GM21529 (cell line): ENCODE measurements around the gene USP9Y.
"Not testable (repeated sequence)": the region's sequence is repeated elsewhere in the genome, so short reads cannot be mapped to it uniquely, and the experiment has no call there.

ENCODE experiments used
- ATAC-seq: cut with Tn5 transposase; IDR thresholded peaks from one replicate; pipeline ENCODE4 v1.9.1; 2021; ENCODE audit not compliant: unreplicated experiment

The USP9Y gene, protein sequence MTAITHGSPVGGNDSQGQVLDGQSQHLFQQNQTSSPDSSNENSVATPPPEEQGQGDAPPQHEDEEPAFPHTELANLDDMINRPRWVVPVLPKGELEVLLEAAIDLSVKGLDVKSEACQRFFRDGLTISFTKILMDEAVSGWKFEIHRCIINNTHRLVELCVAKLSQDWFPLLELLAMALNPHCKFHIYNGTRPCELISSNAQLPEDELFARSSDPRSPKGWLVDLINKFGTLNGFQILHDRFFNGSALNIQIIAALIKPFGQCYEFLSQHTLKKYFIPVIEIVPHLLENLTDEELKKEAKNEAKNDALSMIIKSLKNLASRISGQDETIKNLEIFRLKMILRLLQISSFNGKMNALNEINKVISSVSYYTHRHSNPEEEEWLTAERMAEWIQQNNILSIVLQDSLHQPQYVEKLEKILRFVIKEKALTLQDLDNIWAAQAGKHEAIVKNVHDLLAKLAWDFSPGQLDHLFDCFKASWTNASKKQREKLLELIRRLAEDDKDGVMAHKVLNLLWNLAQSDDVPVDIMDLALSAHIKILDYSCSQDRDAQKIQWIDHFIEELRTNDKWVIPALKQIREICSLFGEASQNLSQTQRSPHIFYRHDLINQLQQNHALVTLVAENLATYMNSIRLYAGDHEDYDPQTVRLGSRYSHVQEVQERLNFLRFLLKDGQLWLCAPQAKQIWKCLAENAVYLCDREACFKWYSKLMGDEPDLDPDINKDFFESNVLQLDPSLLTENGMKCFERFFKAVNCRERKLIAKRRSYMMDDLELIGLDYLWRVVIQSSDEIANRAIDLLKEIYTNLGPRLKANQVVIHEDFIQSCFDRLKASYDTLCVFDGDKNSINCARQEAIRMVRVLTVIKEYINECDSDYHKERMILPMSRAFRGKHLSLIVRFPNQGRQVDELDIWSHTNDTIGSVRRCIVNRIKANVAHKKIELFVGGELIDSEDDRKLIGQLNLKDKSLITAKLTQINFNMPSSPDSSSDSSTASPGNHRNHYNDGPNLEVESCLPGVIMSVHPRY (N-terminal part only)

DNA sequence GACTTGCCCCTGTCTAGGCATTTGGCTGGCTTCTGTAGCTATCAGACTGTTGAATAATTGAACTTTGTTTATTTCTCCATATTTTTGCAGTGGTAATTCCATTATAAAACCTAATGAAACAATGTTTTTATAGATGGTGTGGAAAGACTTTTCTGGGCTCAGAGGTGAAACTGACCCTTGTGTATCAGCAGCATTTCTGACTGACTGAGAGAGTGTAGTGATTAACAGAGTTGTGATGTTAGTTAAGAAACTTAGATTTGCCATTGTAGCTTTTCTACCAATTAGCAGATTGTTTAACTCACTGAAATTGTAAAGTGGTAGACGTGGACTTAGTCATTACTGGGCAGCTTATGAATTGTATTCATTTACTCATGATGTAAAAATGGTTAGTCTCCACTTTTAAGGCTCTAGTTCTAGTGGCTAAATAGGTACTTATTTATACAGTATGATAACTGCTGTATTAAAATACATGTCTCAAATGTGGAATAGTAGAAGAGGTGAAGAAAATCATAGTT is at the start of gene USP9Y:
Gene USP9Y (plus strand): TSS at position 51 of the 515 bp plus-strand sequence. CDS start 8,217 bp downstream, outside the sequence.
- ATAC-seq: no peak

DNA sequence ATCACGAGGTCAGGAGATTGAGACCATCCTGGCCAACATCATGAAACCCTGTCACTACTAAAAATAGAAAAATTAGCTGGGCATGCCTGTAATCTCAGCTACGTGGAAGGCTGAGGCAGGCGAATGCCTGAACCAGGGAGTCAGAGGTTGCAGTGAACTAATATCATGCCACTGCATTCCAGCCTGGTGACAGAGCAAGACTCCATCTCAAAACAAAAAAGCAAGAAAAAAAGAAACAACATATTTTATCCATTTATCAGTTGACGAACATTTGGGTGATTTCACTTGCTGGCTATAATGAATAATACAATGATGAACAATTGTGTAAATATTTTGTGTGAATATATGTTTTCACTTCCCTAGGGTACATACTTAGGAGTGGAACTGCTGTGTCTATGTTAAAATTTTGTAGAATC is 49.4 kb upstream of the USP9Y start:
- ATAC-seq: no peak

DNA sequence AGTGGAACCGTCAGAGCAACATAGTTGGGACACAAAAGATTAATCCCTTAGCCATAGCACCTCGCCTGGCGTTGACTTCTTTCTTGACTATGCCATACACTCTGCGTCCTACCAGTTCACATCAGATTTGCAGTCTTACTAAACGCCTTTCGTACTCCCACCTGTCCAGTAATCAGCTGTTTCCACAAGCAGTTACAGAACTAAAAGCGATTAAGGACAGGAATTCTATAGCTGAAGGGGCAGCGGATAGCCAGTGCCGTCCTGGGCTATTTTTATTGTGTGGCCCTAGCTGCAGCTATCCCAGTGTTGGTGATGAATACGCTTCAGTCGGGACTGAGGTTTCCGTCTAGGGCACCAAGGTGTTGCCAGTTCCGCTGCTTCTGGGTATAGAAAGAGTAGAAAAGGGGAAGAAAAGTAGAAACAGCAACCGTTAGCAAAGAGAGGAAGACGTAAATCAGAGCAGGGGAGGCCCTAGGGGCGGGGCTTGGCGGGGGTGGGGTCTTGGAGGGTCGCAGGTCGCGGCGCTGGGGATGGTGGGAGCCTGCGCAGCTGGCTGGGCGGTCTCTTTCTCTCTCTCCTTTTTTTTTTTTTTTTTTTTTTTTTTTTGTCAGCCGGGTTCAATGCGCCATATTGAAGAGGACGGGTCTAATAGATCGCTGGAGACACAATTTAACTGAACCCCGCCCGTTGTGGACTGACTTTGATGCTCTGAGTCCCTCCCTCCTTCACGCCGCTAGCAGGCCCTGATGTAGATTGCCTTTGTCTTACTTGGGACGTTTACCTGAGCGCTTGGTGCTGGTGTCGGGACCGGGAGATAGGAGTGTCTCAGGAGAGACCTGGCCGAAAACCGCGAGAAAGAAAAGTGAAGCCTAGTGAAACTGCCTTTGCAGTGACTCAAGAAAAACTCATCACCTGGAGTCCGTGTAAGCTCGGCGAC is 39.0 kb upstream of the USP9Y start:
- no peak for ATAC-seq

DNA sequence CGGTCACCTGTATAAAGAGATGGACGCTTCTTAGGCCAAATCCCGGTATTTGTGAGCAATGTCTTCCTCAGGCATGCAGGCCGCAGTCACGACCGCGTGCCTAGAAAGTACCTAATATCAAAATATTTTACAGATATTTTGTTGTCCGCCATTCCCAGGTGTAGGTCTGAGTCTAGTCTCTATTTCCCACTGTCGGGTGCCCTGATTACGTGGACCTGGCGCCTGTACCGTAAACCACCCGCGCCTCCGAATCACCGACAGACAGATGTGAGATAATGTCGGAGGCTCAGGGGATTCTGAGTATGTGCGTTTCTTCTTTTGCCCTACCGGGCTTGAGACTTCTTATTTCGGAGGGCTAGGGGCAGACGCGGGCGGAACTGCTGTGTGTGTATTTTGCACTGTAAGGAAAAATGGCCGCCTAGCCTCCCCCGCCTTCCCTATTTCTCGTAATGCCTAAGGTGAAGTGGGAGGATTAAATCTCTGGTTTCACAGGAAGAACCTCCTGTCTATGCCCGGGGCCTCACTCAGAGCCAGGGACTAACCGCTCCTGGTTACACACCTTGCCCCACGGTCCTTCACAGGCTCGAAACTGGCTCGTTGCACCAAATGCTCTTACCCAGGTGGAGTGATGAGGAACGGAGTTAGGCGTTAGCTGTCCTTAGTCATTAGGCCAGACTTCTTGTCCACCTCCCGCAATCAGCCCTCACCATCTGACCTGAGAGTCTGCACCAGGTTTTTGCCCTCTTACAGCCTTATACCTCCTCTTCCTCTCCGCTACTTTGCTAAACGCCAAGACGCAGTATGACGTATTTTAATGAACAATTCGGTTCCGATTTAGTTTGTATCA is 38.1 kb upstream of the USP9Y start:
- no peak for ATAC-seq

DNA sequence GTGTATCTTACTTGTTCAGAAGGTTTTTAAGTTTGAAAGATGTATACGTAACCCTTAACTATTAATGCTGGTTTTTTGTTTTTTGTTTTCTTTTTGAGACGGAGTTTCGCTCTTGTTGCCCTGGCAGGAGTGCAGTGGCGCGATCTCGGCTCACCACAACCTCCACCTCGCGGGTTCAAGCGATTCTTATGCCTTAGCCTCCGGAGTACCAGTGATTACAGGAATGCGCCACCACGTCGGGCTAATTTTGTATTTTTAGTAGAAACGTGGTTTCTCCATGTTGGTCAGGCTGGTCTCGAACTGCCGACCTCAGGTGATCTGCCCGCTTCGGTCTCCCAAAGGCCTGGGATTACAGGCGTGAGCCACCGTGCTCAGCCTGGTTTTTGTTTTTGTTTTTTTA is 37.2 kb upstream of the USP9Y start:
- not testable (repeated sequence) for ATAC-seq

DNA sequence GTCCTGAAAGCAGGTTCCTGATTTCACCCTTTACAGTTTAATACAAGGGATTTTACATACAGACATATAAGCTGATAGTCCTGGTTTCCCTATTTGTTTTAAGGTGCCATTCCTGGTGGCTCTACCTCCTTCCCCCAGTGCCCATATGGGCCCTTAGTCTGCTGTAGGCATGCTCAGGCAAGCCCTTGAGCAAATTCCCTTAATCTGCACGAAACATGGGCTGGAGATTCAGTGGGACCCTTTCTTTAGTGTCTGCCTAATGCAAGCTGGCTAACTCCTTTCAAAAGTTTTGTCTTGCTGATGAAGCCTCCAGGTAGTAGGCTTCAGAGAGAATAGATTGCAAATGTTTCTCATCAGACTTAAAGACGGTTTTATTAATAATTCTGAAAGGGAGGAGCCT is 22.9 kb upstream of the USP9Y start:
- ATAC-seq: no peak

DNA sequence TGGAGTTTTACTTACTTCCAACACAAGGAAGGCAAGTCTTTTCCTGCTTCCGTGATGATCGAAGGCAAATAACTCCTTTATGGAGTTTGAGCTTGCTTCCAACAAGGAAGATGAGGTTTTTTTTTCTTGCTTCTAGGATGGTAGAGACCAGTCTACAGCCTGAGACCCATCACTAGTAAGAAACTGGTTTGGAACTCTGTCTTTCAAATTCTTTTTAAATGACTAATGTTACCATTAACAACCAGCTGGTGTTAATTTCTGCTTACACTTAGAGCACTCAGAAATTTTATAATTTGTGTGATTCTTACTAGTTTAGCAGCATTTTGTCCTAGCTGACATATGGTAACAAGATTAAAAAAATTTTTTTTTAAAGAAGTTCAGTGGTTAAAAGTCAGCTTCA is 19.5 kb upstream of the USP9Y start:
- no peak for ATAC-seq

DNA sequence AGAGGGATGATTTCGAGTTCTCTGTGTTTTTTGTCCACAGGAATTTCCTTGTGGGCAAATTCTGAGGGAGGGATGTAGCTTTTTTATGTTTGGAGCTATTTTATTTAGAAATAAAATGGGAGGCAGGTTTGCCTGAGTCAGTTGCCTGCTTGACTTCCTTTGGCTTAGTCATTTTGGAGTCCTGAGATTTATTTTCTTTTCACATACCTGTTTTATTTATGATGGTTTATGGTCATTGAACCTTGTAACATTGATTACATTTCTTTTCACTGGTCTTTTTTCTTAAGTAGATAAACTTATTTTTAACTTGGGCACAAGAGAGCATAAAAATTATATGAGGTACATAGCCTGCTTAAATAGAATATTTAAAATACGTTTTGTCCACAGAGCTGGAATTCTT is 12.7 kb upstream of the USP9Y start:
- no peak for ATAC-seq

DNA sequence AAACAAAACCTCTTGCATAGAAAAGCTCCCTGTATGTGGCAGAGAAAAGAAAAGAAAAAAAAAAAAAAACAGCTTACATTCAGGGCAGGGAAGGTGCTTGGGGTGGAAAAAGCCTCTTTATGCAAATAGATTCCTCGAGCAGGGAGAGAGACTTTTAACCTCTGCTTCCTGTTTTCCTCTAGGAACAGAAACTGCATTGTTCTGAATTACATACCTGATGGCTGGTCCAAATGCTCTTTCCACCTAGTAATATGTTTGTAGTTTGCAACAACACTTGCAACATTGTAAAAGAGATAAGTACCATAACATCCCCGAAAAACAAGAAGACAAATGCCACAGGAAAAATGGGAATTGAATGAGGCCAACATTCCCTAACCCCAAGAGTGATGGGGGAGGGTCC is 944 bp upstream of the USP9Y start:
- no peak for ATAC-seq

DNA sequence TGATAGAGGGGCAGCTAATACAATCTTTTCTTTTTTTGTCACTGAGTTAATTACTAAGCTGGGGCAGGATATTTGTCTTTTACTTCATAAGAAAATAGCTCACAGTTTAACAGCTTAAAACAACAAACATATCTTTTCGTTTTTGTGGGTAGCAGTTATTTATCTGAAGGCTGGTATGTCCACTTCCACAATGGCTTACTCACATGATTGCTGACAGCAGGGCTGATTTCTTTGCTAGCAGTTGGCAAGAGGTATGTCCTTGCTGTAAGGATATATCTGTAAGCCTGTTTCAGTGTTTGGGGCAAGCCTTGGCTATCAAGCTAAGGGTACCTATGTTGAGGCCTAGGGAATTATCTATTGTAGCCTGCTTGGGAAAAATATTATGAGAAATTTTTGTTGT is 1.1 kb downstream of the USP9Y start:
- no peak for ATAC-seq

DNA sequence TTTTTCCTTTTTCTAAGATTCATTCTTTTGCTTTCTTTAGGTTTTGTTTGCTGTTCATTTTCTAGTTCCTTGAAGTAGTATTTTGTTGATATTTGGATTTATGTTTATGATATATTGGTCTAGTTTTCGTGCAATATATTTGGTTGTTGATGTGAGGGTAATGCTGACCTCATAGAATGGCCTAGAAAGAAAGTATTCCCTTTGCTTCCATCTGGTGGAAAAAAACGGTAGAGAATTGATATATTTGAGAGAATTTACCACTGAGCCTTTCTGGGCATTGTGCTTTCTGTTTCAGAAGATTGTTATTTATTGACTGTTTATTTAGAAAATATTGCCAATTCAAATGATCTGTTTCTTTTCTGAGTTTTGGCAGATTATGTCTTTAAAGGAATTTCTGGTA is 9.4 kb downstream of the USP9Y start:
- ATAC-seq: no peak

DNA sequence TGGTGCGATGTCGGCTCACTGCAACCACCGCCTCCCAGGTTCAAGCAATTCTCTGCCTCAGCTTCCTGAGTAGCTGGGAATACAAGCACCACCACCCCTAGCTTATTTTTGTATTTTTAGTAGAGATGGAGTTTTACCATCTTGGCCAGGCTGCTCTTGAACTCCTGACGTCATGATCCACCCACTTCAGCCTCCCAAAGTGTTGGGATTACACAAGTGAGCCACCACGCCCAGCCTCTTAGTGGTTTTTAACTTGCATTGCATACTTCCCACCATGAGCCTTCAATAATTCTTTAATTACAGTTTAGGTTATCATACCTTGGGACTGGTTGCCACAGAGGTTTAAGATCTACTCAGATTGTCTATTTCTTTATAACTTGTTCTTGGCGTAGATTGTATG is 14.3 kb downstream of the USP9Y start:
- ATAC-seq: no peak

DNA sequence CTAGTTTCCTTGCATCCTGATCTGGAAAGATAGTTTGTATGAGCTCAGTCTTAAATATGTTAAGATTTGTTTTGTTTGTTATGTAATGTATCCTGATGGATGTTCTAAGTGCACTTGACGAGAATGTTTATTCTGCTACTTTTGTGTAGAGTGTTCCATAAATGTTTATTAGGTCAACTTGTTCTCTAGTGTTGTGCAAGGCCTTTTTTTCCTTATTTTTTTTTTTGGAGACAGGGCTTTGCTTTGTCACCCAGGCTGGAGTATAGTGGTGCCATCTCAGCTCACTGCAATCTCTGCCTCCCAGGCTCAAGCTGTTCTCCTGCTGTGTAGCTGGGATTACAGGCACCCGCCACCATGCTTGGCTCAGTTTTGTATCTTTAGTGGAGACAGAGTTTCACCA is 28.7 kb downstream of the USP9Y start:
- no peak for ATAC-seq

DNA sequence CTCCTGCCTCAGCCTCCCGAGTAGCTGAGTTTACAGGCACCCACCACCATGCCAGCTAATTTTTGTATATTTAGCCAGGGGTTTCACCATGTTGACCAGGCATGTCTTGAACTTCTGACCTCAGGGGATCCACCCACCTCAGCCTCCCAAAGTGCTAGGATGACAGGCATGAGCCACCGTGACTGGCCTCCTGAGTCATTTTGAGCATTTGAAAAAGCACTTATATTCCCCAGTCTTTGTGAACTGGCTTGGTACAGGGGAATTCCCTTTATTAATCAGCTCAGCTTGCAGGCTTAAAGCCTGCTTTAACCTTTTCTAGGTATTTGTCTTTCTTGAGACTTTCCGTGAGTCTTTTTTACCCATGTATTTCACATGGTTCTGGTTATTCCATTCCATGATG is 32.6 kb downstream of the USP9Y start:
- ATAC-seq: no peak

DNA sequence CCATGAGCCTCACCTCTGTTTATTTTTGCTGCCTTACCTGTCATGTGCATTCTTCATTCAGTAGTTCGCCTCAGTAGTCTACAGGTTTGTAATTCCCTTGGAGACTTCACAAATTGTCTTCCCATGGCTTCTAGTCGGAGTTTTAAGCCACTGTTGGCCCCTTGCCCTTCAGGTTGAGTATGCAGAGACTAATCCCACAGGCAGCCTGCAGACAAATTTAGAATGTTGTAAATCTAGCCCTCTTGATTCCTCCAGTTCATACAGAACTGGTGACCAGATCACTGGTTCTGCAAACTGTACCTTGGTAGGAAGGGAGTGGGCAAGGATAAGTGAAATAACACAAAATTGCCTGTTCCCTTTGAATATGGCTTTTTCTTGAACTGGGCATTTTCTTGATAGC is 33.0 kb downstream of the USP9Y start:
- no peak for ATAC-seq

DNA sequence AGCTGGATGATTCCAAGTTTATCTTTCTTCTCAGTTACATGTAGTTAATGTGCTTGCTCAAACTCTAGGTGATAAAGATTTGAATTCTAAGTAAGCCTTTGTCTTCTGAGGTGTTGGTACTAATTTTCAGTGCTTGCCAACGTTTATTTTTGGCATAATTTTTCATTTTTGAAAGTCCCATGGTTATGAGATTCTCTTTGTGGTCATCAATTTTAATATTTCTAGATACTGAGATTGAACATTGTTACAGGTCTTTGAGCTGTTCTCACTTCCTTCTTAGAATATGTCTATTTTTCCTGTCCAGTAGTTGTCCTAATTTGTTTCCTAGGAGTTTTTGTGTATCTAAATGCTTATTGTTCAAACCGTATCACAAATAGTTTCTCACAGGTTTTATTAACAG is 40.4 kb downstream of the USP9Y start:
- ATAC-seq: no peak

DNA sequence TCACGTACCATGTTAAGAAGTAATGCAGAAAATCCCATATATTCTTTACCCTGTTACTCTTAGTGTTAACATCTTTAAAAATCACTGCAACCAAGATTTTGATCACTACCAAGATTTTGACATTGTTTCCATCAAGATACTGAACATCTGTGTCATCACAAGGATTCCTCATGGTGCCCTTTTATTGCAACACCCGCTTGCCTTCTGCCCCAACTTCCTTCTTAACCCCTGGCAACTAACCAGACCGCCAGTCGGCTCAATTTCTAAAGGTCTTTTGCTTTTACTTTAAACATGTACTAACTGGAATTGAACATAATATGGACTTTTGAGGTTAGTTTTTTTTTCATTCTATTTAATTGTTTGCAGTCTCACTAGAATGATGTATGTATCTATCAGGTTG is 41.7 kb downstream of the USP9Y start:
- no peak for ATAC-seq

DNA sequence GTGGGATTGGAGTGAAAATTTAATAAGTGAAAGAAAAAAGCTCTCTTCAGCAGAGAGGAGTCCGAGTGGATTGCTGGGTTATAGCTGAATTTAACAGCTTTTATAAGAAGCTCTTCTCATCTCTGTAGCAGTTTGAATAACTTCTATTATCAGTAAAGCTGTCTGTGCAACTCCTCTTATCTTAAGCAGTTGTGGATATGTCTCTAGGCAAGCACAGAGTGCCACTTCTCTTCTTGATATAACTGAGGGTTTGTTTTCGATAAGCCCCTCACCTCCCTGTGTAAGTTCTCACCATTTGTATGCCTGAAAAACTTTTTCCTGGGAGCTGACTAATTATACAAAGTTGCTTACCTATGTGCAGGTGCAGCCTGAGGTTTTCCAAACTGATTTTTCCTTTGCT is 43.1 kb downstream of the USP9Y start:
- ATAC-seq: no peak

DNA sequence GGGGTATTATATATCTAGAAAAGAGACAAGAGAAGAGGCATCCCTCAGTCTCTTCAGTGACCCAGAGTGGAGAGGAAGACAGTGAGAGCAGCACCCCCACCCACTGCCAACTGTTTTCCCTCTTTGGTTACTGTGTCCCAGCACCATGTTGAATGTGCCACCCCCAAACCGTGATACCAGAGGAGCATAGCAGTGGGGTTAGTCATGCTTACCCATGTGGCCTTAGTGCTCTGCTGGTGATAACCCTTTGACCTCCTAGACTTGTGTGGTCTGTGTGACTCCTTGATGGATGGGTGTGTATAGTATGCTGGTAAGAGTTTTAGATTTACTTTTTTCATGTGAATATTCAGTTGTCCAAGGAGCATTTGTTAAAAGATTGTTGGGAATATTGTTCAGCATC is 48.3 kb downstream of the USP9Y start:
- ATAC-seq: no peak

DNA sequence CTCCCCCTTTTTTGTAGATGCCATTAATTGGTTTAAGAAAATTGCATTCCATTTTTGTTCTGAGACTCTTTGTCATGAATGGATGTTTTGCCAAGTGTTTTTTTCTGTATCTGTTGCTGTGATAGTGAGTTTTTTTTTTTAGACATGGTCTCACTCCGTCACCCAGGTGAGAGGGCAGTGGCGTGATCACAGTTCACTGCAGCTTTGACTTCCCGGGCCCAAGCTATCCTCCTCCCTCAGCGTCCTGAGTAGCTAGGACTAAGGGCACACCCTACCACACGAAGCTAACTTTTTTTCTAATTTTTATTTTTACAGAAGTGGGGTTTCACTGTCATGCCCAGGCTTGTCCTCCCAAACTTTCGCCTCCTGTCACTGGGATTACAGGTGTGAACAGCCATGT is 51.8 kb downstream of the USP9Y start:
- ATAC-seq: no peak
